GM06990 (cell line): Measurements from ENCODE around the gene PKIB.

Experiments
- DNase-seq: peaks from one replicate; pipeline ENCODE4 v3.0.0-alpha.2; 2011; ENCODE audit not compliant: insufficient read length; ENCODE audit errors: extremely low read depth
- H3K27me3 ChIP-seq: replicated peaks from 2 replicates; pipeline ENCODE4 v1.6.0; 2011; ENCODE audit warnings: low read length; ENCODE audit not compliant: control insufficient read depth, insufficient read depth
- H3K36me3 ChIP-seq: 2 replicates; pipeline ENCODE4 v1.5.1; 2011; ENCODE audit warnings: low read length; ENCODE audit not compliant: control insufficient read depth, insufficient read depth
- H3K4me3 ChIP-seq: replicated peaks from 2 replicates; pipeline ENCODE4 v1.5.1; 2011; ENCODE audit warnings: low read depth, mild to moderate bottlenecking, control low read depth, low read length
- CTCF ChIP-seq: IDR thresholded peaks from 2 replicates; pipeline ENCODE4 v1.5.1; 2011; ENCODE audit warnings: low read length, control low read depth, mild to moderate bottlenecking, inconsistent platforms; ENCODE audit not compliant: insufficient read depth, poor library complexity, severe bottlenecking

The PKIB gene

GRCh38 chr6:122614303-122614702 lies 4.1 kb downstream of the PKIB start:
- no peak for TF ChIP-seq CTCF
- H3K4me3 ChIP-seq: no peak overlapping the region
- no peak for DNase-seq
- H3K36me3 ChIP-seq: no peaks in the 10 kb centered on the region
- H3K27me3 ChIP-seq: peaks cover 5% of the 10 kb centered on the region

GRCh38 chr6:122615409-122615808 lies 5.2 kb downstream of the PKIB start:
- no peak for TF ChIP-seq CTCF
- Histone ChIP-seq H3K4me3 (no peak overlapping the region), H3K27me3 (peaks cover 5% of the 10 kb centered on the region), H3K36me3 (no peaks in the 10 kb centered on the region)
- no peak for DNase-seq

DNA sequence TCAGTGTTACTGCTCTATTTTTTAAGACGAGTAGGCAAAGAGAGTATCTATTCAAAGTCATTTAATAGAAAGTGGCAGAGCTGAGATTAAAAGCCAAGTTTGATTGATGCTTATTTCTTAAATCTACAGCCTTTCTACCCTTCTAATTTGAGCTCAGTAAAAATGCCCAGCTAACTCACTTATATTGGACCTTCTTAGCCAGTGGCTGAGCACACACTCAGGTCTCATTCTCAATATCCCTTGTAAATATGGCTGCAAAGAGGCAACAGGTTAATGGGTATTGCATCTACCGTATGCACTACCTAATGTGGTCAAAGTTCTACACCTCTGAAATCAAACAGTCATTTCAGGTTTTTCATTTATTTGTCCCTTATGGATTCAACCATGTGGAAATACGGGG lies 6.7 kb downstream of the PKIB start:
- Histone ChIP-seq H3K27me3 (no peaks in the 10 kb centered on the region), H3K36me3 (no peaks in the 10 kb centered on the region), H3K4me3 (no peak overlapping the region)
- TF ChIP-seq CTCF: no peak
- no peak for DNase-seq

DNA sequence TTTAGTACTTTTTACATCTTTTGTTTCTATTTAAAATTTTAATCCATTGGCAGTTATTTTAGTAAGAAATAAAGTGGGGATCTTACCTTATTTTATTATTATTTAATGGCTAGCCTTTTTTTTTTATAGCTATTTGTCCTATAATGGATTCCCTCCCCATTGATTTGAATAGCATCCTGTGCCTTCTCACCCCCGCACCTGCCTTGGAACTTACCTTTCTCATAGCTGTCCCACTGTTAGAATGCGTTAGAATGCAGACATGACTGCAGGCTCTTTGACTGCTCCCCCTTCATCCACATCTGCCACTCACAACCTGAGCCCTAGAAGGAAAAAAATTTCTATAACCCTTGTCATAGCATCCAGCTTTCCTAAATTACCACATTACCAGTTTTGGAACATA lies 9.1 kb downstream of the PKIB start:
- no peak overlapping the region for H3K4me3 ChIP-seq
- DNase-seq: no peak
- H3K27me3 ChIP-seq: no peaks in the 10 kb centered on the region
- no peak for TF ChIP-seq CTCF
- no peaks in the 10 kb centered on the region for H3K36me3 ChIP-seq

- no peak for DNase-seq
Observed at GRCh38 chr6:122620428-122620827, 10.2 kb downstream of the PKIB start.

More at GRCh38 chr6:122620428-122620827, 10.2 kb downstream of the PKIB start:
- Histone ChIP-seq H3K27me3 (no peaks in the 10 kb centered on the region), H3K4me3 (no peak overlapping the region), H3K36me3 (no peaks in the 10 kb centered on the region)
- no peak for TF ChIP-seq CTCF
